Daoy (cell line): ENCODE results near the gene INPP4A. TPM values are rescaled to one million over a fixed set of nuclear protein-coding genes. Genes with fewer than 3 reads are reported as not detected.
"Not testable (repeated sequence)": the region's sequence is repeated elsewhere in the genome, so short reads cannot be mapped to it uniquely, and the experiment has no call there.

Source experiments
- DNase-seq: peaks from one replicate; pipeline ENCODE4 v3.0.0-alpha.2; 2015; ENCODE audit warnings: low read depth
- total RNA-seq: library from RNA; depleted of rRNA; stranded (reverse); fragments of >200 nt; shearing (Covaris generic); gene quantifications from 2 replicates; pipeline ENCODE4 v1.2.3, GENCODE V29; 2014; rRNA removed

INPP4A gene
- total RNA-seq = 10.1 and 11.8 TPM in 2 replicates

DNA sequence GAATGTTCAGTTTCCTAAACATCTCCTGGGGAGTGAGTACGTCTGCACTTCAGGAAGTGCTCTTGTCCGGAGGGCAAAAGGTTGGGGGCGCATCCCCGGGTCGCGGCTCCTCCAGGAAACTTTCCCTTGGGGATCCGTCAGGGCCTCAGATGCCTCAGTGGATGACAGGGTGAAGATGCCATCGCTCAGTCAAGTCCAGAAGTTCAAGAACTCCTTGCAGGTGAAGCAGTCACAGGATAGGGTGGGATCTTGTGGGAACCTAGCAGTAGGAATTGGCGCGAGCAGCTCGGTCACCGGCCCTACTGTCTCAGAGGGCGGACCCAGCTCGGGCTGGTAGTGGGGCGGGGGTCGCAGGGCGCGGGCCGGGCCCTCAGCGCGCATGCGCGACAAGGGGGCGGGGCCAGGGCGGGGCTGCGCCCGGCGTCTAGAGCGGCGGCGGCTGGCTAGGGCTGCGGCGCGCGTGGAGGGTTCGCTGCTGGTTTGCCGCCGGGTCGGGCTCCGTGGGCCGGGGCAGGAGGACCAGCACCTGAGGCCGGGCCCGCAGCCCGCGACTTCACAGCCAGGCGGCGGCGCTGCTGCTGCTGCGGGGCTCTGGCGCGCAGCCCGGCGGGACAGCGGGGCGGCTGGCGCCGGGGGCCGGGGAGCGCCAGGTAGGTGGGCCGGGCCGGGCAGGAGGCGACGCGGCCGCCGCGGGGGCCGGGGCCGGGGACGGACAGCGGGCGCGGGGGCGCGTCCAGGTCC, at the start of gene INPP4A:
INPP4A (plus strand) TSS at position 423 of the 741 bp plus-strand sequence. CDS start 75,191 bp downstream, outside the sequence.
- DNase-seq = peak; percentile 75

DNA sequence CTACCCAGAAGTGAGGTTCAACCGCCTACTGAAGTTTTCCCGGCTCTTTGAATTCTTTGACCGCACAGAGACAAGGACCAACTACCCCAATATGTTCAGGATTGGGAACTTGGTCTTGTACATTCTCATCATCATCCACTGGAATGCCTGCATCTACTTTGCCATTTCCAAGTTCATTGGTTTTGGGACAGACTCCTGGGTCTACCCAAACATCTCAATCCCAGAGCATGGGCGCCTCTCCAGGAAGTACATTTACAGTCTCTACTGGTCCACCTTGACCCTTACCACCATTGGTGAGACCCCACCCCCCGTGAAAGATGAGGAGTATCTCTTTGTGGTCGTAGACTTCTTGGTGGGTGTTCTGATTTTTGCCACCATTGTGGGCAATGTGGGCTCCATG, 48.7 kb upstream of the INPP4A start:
- no peak for DNase-seq

DNA sequence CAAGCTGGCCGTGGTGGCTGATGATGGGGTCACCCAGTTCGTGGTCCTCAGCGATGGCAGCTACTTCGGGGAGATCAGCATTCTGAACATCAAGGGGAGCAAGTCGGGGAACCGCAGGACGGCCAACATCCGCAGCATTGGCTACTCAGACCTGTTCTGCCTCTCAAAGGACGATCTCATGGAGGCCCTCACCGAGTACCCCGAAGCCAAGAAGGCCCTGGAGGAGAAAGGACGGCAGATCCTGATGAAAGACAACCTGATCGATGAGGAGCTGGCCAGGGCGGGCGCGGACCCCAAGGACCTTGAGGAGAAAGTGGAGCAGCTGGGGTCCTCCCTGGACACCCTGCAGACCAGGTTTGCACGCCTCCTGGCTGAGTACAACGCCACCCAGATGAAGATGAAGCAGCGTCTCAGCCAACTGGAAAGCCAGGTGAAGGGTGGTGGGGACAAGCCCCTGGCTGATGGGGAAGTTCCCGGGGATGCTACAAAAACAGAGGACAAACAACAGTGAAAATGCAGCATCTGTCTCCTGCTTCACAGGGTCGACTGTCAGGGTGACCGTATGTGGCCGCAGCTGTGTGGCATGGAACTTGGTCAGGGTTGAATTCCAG, 47.8 kb upstream of the INPP4A start:
- no peak for DNase-seq

DNA sequence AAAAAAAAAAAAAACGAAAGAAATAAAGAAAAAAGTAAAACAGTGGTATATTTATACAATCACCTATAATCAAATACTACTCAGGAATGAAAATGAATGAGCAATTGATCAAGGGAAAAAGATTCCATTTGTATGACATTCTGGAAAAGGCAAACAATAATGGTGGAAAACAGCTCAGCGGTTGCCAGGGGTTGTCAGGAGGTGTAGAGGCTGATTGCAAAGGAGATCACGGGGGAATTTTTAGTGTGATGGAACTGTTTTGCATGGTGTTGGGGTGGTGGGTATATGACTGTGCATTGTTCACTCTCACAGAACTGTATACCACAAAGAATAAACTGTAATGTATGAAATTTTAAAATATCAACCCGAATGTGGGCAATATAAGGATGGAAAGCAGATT, 45.5 kb upstream of the INPP4A start:
- no peak for DNase-seq

DNA sequence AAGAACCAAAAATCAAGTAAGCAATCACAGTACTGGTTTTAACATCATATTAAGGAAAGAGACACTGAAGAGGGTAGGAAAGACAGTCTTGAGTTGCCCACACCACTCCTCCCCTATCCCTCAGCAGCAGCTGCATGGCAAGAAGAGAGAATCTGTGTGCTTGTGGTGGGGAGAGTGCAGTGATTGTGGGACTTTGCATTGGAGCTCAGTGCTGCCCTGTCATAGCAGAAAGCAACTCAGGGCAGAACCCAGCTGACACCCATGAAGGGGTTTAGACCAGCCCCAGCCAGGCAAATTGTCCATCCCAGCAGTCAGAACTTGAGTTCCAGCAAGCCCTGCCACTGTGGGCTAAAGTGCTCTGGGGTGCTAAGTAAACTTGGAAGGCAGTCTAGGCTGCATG, 40.8 kb upstream of the INPP4A start:
- no peak for DNase-seq

DNA sequence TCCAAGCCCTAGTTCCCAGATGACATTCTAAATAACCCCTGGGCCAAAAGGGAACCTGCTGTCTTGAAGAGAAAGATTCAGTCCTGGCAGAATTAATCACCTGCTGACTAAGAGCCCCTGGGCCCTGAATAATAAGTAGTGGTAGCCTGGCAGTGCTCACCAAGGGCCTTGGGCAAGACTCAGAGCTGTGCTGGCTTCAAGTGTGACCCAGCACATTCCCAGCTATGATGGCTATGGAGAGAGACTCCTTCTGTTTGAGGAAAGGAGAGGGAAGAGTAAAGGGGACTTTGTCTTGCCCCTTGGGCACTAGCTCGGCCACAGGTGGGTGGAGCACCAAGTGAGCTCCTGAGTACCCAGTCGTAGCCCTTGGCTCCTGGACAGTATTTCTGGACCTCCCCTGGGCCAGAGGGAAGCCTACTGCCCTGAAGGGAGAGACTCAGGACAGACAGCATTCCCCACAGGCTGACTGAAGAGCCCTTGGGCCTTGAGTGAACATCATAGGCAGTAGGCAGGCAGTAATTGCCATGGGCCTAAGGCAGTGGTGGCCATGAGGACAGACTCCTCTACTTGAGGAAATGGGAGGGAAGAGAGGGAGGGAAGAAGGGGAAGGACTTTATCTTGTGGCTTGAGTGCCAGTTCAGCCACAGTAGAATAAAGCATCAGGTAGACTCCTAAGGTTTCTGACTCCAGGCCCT, 40.0 kb upstream of the INPP4A start:
- DNase-seq = no peak

DNA sequence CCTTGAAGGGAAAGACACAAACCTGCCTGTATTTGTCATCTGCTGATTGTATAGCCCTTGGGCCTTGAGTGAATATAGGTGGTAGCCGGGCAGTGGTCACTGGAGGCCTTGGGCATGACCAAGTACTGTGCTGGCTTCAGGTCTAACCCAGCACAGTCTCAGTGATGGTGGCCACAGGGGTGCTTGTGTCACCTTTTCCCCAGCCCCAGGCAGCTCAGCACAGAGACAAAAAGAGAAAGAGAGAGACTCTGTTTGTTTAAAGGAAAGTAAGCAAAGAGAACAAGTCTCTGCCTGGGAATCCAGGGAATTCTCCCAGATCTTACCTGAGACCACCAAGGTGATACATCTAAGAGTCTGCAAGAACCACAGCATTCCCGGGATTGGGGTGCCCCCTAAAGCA, 39.4 kb upstream of the INPP4A start:
- DNase-seq = no peak

DNA sequence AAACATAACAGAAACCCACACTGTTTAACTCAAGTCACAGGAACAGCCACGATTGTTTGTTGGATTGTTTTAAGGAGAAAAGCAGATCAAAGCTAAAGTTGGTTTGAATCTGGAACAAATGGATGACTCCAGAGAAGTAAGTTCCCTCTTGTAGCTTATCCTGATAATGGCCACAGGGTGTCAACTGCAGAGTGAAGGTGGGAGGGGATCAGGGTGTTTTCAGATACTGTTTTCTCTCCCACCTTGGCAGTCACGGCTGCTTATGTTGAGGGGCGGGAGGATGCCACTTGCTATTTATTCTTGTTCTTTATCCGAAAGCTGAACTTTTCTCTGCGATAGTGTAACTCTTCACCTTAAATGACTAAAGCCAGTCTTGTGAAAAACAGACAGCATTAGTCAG, 36.5 kb upstream of the INPP4A start:
- DNase-seq = no peak

DNA sequence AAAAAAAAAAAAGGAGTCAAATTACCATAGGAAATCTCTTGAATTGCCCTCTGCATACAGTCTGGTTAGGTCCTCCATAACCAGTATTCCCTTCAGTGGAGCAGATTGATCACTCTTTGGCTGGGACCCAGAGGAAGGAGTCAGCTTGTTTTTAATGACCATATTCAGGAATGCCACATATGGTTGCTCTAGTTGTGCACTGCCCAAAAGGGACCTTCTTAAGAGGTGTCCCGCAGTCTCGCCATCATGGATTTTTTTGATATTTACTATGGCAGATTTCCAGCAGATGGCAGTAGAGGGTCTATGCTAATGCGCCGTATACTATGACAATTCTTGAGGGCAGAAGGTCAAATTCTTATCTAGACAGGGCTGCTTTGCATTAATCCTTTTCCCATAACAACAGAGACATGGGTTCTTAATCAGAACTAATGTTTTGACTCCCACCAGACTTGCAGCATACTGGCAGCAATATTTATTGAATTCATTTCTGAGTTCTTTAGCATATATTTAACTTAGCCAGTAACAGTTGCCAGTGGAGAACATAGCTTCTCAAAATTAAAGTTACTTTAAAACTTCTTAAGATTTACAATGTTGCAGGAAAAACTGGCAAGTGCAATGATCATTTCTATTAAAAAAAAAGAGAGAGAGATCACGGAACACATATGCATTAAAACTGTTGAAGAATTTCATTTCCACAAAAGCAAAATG, 31.8 kb upstream of the INPP4A start:
- peak; percentile 41 for DNase-seq

DNA sequence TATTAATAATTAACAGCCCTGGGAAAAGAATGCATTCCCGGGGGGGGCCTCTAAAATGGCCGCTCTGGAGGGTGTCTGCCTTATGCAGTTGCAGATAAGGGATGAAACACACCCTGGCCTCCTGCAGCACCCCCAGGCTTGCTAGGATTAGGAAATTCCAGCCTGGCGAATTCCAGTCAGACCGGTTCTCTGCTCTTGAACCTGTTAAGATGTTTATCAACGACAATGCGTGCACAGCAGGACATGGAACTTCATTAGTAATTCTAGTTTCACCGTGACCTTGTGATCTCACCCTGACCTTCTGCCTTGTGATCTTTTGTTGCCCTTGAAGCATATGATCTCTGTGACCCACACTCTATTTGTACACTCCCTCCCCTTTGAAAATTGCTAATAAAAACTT, 30.4 kb upstream of the INPP4A start:
- DNase-seq = not testable (repeated sequence)

DNA sequence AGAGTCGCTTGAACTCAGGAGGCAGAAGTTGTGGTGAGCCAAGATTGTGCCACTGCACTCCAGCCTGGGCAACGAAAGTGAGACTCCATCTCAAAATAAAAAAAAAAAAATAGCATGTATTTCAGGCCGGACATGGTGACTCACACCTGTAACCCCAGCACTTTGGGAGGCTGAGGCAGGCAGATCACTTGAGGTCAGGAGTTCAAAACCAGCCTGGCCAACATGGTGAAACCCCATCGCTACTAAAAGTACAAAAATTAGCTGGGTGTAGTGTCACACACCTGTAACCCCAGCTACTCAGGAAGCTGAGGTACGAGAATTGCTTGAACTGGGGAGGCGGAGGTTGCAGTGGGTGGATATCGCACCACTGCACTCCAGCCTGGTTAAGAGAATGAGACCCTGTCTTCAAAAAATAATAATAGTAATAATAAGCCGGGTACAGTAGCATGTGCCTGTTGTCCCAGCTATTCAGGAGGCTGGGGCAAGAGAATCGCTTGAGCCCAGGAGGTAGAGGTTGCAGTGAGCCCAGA, 28.9 kb upstream of the INPP4A start:
- not testable (repeated sequence) for DNase-seq

DNA sequence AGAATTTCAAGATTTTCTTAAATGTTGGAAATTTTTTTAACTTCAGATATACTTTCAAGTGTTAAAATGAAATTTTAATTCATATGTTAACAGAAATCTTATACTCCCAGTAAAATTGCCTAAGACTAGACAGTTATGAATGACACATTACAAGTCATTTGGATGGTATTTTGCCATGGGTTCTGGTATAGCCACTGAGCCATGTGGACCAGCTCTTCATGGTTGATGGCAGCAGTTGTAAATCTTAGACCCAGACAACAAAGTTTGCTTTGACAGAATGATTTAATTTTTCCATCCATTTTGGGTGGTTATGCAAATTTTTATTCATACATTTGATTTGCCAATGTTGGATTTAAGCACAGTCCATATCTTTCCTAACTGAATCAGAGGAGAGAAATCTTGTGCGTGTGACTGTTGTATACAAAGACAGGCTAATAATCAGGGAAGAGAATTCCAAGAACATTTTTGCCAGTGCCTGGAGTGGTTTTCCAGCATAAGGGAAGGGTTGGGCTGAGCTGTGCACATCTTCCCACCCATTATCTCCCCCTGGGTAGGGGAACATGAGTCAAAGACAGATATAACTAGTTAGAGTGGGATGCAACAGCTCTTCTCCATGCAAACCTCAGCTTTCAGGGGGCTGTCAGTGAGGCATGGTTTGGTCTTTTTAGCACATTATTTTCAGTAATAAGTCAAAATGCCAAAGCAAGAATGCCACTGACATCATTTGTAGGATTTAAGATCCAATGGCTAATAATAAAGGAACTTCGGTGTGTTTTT, 28.1 kb upstream of the INPP4A start:
- DNase-seq = no peak

DNA sequence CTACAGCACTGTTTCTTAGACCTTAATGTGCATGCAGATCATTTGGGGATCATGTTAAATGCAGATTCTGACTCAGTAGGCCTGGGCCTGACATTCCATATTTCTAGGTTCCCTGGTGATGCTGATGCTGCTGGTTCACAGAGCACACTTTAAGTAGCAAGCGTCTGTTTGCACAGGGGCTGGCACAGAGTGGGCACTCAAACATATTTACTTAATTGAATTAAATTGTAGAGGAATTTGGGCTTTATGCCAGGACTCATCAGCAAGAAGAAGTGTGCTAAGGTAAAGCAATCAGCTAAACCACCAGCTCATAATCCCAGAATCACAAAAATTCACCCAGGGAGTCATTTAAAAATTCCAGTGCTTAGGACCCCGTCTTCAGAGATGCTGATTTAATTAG, 25.1 kb upstream of the INPP4A start:
- no peak for DNase-seq

DNA sequence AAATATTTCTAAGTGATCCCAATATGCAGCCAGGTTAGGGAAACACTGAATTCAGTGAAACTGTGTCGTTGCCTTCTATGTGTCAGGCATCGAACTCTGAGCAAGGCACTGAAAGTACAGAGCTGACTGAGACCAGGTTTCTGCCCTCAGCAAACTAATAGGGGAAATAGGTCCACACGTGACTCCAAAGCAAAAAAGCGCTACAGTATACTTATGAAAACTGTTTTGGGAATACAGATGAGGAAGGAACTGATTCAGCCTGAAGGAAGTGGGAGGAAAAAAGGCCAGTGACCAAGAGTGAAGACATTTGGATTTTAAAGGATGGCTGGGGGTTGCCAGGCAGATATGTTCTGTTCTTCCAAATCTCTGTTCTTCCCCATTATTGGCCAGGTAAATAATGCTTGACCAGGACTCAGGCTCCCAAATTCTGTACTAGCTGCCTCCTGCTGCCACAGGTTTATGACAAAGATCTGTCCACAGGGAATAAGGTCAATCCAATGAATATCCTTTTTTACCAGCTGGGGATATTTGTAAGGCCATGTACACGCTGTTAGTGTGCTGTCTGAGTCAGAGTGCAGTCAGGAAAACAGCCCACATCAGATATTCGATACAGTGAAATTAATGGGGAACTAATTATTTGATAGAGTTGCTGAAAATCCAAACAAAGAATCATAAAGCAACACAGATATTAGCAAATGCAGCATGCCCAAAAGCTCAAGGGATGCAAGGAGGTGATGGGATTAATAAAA, 24.5 kb upstream of the INPP4A start:
- DNase-seq = no peak

DNA sequence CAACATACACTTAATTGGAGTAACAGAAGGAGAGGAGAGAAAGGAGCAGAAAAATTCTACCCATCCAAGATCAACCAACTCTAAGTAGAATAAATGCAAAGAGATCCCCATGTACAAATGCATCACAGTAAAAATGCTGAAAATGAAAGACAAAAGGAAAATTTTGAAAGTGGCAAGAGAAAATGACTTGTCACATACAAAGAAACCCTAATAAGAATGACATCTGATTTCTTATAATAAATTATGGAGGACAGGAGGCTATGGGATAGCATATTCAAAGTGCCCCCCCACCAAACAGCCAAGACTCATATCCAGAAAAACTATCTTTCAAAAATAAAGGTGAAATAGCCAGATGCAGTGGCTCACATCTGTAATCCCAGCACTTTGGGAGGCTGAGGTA, 22.2 kb upstream of the INPP4A start:
- no peak for DNase-seq

DNA sequence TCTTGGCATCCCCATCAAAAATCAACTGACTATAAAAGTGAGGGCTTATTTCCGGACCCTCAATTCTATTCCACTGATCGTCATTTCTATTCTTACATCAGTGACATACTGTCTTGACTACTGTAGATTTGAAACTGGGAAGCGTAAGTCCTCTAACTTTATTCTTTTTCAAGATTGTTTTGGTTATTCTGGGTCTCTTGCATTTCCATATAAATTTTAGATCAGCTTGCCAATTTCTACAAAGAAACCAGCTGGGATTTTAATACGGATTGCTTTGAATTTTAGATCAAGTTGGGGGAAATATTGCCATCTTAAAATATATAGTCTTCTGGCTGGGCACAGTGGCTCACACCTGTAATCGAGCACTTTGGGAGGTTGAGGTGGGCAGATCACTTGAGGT, 17.9 kb upstream of the INPP4A start:
- no peak for DNase-seq

DNA sequence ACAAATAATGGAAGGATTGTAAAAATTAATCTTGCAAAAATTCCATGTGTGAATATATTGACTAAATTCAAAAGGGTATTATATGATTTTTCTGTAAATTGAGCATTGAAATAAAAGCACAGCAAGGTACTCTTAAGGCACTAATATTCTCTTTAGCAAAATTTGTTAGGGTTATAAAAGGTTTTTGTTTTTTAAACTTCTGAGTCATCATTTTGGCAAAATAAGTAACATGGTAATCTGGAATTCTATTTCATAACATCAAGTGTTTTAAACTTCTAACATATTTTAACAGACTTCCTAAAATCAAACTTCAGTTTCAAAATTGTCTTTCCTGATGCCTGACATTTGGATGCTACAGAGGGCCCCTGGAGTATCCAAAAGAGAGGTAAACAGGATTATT, 12.5 kb upstream of the INPP4A start:
- DNase-seq = no peak

DNA sequence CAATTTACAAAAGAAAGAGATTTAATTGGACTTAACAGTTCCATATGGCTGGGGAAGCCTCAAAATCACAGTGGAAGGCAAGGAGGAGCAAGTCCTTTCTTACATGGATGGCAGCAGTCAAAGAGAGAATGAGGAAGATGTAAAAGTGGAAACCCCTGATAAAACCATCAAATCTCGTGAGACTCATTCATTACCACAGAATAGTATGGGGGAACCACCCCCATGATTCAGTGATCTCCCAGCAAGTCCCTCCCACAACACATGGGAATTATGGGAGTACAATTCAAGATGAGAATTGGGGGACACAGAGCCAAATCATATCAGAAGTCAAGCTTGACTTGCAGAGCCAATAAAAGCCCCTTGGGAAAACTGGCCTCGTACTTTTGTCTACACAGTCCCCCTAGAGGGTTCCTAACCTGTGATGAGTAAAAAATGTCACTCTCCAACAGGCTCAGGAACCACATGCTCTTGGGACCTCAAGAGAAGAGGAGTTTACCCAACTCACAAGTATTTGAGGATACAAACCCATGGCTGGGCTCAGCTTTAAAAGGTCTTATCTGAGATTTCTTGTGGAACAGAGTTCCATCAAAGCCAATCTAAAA, 11.2 kb upstream of the INPP4A start:
- no peak for DNase-seq

DNA sequence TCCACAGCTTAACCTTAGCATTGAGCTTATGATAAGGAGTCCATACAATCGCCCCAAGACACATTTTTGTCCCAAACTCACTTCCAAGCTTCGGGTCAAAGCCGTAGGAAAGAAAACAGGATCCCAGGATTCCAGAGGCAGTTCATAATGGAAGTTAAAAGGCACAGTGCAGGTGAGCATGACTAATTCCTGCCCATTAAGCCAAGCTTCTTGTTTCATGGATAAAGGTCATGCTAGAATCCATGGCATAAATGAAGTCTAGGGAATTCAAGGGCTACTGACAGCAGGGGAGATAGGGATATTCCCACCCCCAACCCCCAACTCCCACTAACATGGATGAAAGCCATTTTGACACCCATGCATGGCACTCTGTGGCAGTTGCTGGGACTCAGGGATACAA, 10.2 kb upstream of the INPP4A start:
- no peak for DNase-seq

DNA sequence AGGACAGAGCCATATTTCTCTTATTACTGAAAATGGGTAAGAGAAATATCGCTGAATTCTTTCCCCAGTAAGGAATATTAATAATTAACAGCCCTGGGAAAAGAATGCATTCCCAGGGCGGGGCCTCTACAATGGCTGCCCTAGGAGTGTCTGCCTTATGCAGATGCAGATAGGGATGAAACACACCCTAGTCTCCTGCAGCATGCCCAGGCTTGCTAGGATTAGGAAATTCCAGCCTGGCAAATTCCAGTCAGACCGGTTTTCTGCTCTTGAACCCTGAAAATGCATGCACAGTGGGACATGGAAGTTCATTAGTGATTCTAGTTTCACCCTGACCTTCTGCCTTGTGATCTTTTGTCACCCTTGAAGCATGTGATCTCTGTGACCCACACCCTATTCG, 9.0 kb upstream of the INPP4A start:
- DNase-seq = not testable (repeated sequence)
